ENCODE results near the gene SLC5A6. TPM values are rescaled to one million over a fixed set of nuclear protein-coding genes. Genes with fewer than 3 reads are reported as not detected.
A peak's percentile ranks its signal among the peaks of the same experiment; 100 is the strongest.

Gene SLC5A6
- polyA plus RNA-seq, 2 of the 4 experiments (the other 2 are of a cell fraction): 82.7 to 86.7 TPM

DNA sequence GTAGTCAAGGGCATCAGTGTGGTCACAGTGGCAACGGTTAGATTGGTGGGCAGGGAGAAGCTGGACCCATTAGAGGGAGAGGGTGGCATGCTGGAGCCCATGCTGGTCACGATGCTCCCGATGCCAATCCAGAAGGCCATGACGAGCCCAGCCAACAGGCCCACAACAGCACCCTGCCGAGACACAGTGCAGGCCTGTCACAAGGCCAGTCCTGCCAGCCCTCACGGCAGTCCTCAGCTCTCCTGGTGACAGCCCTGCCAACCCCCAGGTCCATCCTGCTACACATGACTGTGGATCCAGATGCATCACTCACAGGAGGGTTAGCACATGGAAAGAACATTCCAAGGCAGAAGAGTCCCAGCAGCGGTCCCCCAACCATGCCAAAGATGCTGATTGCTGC lies 10.4 kb downstream of the SLC5A6 start:
- H3K9me3 ChIP-seq: no peaks in the 10 kb centered on the region
- no peak for TF ChIP-seq TFCP2L1 (CRISPR knock-in tag; IDR thresholded peaks at IDR 0.05)
- TF ChIP-seq SMC3 (IDR thresholded peaks at IDR 0.05): no peak
- TF ChIP-seq KDM1A (IDR thresholded peaks at IDR 0.05; ENCODE audit: low read depth): no peak
- TF ChIP-seq HOXB13 (CRISPR knock-in tag; IDR thresholded peaks at IDR 0.05; ENCODE audit: low read depth): no peak
- no peak for TF ChIP-seq RCOR1 (IDR thresholded peaks at IDR 0.05; ENCODE audit: low read depth, low read length)
- TF ChIP-seq ZNF302 (CRISPR knock-in tag; IDR thresholded peaks at IDR 0.05): no peak
- no peak for TF ChIP-seq FOXS1 (CRISPR knock-in tag; IDR thresholded peaks at IDR 0.05)
- no peak for TF ChIP-seq GATA3 (IDR thresholded peaks at IDR 0.05; ENCODE audit: borderline replicate concordance)
- no peak for TF ChIP-seq CHD4 (IDR thresholded peaks at IDR 0.05; ENCODE audit: borderline replicate concordance)
- TF ChIP-seq, protein P1, sequence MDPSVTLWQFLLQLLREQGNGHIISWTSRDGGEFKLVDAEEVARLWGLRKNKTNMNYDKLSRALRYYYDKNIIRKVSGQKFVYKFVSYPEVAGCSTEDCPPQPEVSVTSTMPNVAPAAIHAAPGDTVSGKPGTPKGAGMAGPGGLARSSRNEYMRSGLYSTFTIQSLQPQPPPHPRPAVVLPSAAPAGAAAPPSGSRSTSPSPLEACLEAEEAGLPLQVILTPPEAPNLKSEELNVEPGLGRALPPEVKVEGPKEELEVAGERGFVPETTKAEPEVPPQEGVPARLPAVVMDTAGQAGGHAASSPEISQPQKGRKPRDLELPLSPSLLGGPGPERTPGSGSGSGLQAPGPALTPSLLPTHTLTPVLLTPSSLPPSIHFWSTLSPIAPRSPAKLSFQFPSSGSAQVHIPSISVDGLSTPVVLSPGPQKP (IDR thresholded peaks at IDR 0.05; ENCODE audit: low read depth, low read length): no peak
- TF ChIP-seq RAD21 (conservative IDR thresholded peaks at IDR 0.05 in 1 of 2, IDR thresholded peaks at IDR 0.05 in 1 of 2): no peak
- TF ChIP-seq FOSB (CRISPR knock-in tag; IDR thresholded peaks at IDR 0.05): no peak
- TF ChIP-seq RARB (CRISPR knock-in tag; IDR thresholded peaks at IDR 0.05): no peak
- CTCF ChIA-PET: interaction anchor here (0.5 to 4.9 kb wide), 3 partner anchors 10 to 115 kb away, joined by 6 to 21 read pairs (median 7); partner anchors contain the start of gene KHK
- no peak overlapping the region for H3K4me2 ChIP-seq
- no peak overlapping the region for H3K4me3 ChIP-seq
- POLR2A ChIA-PET: no interaction called here
- no peak for ATAC-seq
- no peak for DNase-seq (ENCODE audit: low read depth in 1 of 2, low spot score in 1 of 2)
- WGBS (ENCODE audit: missing lambda C conversion rate): 95% methylated on average over 7 of the region's 7 CpGs
- no peak overlapping the region for H3K27ac ChIP-seq
- FAIRE-seq: no peak
- H3K4me1 ChIP-seq: no peaks in the 10 kb centered on the region

DNA sequence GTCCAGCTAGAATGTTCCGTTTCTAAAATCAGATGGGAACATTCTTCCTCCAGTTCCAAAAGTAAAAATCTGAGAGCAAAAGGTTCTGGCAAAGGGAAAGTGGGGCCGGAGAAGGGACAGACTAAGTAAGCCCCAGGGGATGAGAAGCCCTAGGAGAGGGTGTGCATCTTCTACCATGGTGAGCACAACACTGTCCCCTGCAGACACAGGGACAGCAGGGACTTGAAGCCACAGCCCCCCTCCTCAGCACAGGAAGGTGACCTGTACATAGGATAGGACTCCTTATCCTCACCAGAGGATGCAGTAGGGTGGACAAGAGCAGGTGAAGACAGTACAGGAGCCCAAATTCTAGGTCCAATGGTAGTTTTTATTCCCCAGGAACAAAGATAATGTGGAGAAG lies 12.8 kb downstream of the SLC5A6 start:
- ATAC-seq (peak in 1 of 2 experiments; percentile 7; a peak in 1 of 6 replicates), FAIRE-seq (no peak), DNase-seq (ENCODE audit: low read depth in 1 of 2, low spot score in 1 of 2) (no peak)
- Histone ChIP-seq H3K9me3 (no peaks in the 10 kb centered on the region), H3K27ac (no peak overlapping the region), H3K4me2 (no peak overlapping the region), H3K4me1 (0 out of 3 replicates have a peak, but pooled peaks cover 3% of the 10 kb centered on the region), H3K4me3 (no peak overlapping the region)
- CTCF ChIA-PET: interaction anchor here (0.9 to 1.0 kb wide), 2 partner anchors 15 to 104 kb away, joined by 3 read pairs; no protein-coding TSS in a partner anchor
- POLR2A ChIA-PET: interaction anchor here (0.6 kb wide), 1 partner anchor 13 kb away, joined by 3 read pairs; the partner anchor contains the start of genes ATRAID and SLC5A6
- WGBS (ENCODE audit: missing lambda C conversion rate): 85% methylated on average over 2 of the region's 2 CpGs
- TF ChIP-seq, protein P2, sequence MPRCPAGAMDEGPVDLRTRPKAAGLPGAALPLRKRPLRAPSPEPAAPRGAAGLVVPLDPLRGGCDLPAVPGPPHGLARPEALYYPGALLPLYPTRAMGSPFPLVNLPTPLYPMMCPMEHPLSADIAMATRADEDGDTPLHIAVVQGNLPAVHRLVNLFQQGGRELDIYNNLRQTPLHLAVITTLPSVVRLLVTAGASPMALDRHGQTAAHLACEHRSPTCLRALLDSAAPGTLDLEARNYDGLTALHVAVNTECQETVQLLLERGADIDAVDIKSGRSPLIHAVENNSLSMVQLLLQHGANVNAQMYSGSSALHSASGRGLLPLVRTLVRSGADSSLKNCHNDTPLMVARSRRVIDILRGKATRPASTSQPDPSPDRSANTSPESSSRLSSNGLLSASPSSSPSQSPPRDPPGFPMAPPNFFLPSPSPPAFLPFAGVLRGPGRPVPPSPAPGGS (IDR thresholded peaks at IDR 0.05): no peak
- TF ChIP-seq, protein P3, sequence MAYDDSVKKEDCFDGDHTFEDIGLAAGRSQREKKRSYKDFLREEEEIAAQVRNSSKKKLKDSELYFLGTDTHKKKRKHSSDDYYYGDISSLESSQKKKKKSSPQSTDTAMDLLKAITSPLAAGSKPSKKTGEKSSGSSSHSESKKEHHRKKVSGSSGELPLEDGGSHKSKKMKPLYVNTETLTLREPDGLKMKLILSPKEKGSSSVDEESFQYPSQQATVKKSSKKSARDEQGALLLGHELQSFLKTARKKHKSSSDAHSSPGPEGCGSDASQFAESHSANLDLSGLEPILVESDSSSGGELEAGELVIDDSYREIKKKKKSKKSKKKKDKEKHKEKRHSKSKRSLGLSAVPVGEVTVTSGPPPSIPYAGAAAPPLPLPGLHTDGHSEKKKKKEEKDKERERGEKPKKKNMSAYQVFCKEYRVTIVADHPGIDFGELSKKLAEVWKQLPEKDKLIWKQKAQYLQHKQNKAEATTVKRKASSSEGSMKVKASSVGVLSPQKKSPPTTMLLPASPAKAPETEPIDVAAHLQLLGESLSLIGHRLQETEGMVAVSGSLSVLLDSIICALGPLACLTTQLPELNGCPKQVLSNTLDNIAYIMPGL (CRISPR knock-in tag; IDR thresholded peaks at IDR 0.05; ENCODE audit: borderline replicate concordance): no peak
- no peak for TF ChIP-seq POLR2AphosphoS2 (conservative IDR thresholded peaks at IDR 0.05; ENCODE audit: low read length)
- no peak for TF ChIP-seq ZFP36 (IDR thresholded peaks at IDR 0.05; ENCODE audit: borderline replicate concordance, partially characterized antibody)
- TF ChIP-seq HOXA7 (CRISPR knock-in tag; IDR thresholded peaks at IDR 0.05): no peak
- TF ChIP-seq EP300 (IDR thresholded peaks at IDR 0.05): no peak
- TF ChIP-seq RFX5 (IDR thresholded peaks at IDR 0.05): no peak
- TF ChIP-seq, protein P4, sequence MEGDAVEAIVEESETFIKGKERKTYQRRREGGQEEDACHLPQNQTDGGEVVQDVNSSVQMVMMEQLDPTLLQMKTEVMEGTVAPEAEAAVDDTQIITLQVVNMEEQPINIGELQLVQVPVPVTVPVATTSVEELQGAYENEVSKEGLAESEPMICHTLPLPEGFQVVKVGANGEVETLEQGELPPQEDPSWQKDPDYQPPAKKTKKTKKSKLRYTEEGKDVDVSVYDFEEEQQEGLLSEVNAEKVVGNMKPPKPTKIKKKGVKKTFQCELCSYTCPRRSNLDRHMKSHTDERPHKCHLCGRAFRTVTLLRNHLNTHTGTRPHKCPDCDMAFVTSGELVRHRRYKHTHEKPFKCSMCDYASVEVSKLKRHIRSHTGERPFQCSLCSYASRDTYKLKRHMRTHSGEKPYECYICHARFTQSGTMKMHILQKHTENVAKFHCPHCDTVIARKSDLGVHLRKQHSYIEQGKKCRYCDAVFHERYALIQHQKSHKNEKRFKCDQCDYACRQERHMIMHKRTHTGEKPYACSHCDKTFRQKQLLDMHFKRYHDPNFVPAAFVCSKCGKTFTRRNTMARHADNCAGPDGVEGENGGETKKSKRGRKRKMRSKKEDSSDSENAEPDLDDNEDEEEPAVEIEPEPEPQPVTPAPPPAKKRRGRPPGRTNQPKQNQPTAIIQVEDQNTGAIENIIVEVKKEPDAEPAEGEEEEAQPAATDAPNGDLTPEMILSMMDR (IDR thresholded peaks at IDR 0.05): no peak
- TF ChIP-seq HOXB13 (CRISPR knock-in tag; IDR thresholded peaks at IDR 0.05; ENCODE audit: low read depth): no peak
